Measurements from ENCODE around the gene DMRTB1. TPM values are rescaled to one million over a fixed set of nuclear protein-coding genes. Genes with fewer than 3 reads are reported as not detected.
A peak's percentile ranks its signal among the peaks of the same experiment; 100 is the strongest.

The DMRTB1 gene
- total and polyA plus RNA-seq, 4 donors: not detected

GRCh38 chr1:53462769-53463501 is 3.7 kb downstream of the DMRTB1 start:
- Histone ChIP-seq H3K9me3 (ENCODE audit: control insufficient read depth in 4 of 4, insufficient read depth in 3 of 4, low read length in 3 of 4) (no peaks in the 10 kb centered on the region), H3K9ac (ENCODE audit: insufficient read depth in 1 of 2, low read length in 2 of 2) (no peak overlapping the region), H3K27ac (ENCODE audit: low read depth in 1 of 2, low read length in 1 of 2) (no peak overlapping the region), H3K27me3 (ENCODE audit: control insufficient read depth in 3 of 3, insufficient read depth in 3 of 3, low read length in 2 of 3) (no peaks in the 10 kb centered on the region), H3K36me3 (ENCODE audit: control insufficient read depth in 4 of 4, insufficient read depth in 4 of 4, low read length in 4 of 4) (no peaks in the 10 kb centered on the region), H3K4me3 (no peak overlapping the region), H3K4me1 (ENCODE audit: control insufficient read depth in 5 of 5, insufficient read depth in 5 of 5, low read length in 5 of 5) (peaks cover 0 to 4% (median 0%) of the 10 kb centered on the region in 5 donors)
- ATAC-seq (ENCODE audit: insufficient read depth, low FRiP score): no peak
- 75 to 84% methylated on average over 11 of the region's 11 CpGs for WGBS, 2 donors
- no peak for DNase-seq
- TF ChIP-seq, protein P1, sequence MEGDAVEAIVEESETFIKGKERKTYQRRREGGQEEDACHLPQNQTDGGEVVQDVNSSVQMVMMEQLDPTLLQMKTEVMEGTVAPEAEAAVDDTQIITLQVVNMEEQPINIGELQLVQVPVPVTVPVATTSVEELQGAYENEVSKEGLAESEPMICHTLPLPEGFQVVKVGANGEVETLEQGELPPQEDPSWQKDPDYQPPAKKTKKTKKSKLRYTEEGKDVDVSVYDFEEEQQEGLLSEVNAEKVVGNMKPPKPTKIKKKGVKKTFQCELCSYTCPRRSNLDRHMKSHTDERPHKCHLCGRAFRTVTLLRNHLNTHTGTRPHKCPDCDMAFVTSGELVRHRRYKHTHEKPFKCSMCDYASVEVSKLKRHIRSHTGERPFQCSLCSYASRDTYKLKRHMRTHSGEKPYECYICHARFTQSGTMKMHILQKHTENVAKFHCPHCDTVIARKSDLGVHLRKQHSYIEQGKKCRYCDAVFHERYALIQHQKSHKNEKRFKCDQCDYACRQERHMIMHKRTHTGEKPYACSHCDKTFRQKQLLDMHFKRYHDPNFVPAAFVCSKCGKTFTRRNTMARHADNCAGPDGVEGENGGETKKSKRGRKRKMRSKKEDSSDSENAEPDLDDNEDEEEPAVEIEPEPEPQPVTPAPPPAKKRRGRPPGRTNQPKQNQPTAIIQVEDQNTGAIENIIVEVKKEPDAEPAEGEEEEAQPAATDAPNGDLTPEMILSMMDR (IDR thresholded peaks at IDR 0.05; ENCODE audit: control extremely low read depth, extremely low read depth): no peak

DNA sequence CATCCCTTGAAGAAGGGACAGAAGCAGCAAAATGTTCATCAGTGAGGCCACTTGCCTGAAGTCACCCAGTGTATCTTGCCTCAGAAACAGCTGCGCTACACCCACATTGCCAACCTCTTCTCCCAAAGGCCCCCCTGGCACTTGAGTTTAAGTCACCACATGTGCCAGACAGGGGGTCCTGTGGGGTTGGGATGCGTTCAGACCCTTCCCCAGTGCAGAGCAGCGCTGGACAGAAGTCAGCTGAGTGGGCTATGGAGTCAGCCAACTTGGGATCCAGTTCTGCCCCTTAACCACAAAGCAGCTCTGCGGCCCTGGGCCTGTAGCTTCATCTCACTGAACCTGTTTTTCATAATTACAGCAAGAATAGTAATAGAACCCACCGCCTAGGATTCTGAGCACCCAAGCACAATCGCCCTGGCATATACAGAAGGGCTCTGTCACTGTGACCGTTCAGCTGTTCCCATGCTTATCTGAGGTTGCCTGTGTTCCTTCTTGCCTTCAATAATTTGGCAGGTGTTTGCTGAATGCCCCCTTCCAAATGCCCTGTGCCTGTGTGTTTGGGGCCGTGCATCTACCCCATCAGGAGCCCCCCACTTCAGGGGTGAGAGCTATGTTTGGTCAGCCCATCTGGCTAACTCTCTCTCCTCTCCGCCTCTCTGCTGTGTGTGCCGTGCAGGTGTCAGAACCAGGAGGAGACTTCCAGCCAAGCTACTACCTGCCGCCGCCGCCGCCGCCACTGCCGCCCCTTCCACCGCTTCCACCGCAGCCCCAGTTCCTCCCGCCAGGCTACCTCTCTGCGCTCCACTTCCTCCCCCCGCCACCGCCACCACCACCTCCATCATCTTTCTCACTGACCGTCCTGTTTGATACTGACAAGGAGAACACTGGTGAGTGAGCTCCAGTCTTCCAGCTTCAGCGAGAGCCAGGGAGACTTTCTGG is 5.0 kb downstream of the DMRTB1 start:
- DNase-seq: peak in 1 of 3 donors; percentile 30
- no peak for ATAC-seq (ENCODE audit: insufficient read depth, low FRiP score)
- H3K4me1 ChIP-seq (ENCODE audit: control insufficient read depth in 5 of 5, insufficient read depth in 5 of 5, low read length in 5 of 5): peaks cover 0 to 4% (median 0%) of the 10 kb centered on the region in 5 donors
- H3K9me3 ChIP-seq (ENCODE audit: control insufficient read depth in 4 of 4, insufficient read depth in 3 of 4, low read length in 3 of 4): no peaks in the 10 kb centered on the region
- H3K27ac ChIP-seq (ENCODE audit: low read depth in 1 of 2, low read length in 1 of 2): no peak overlapping the region
- H3K36me3 ChIP-seq (ENCODE audit: control insufficient read depth in 4 of 4, insufficient read depth in 4 of 4, low read length in 4 of 4): no peaks in the 10 kb centered on the region
- TF ChIP-seq, protein P1 (IDR thresholded peaks at IDR 0.05; ENCODE audit: control extremely low read depth, extremely low read depth): no peak
- H3K27me3 ChIP-seq (ENCODE audit: control insufficient read depth in 3 of 3, insufficient read depth in 3 of 3, low read length in 2 of 3): no peaks in the 10 kb centered on the region
- H3K4me3 ChIP-seq: no peak overlapping the region
- WGBS, 2 donors: 85 to 89% methylated on average over 23 to 24 of the region's 24 CpGs
- H3K9ac ChIP-seq (ENCODE audit: insufficient read depth in 1 of 2, low read length in 2 of 2): no peak overlapping the region

- ATAC-seq (ENCODE audit: insufficient read depth, low FRiP score) (no peak), DNase-seq (no peak)
- Histone ChIP-seq H3K9ac (ENCODE audit: insufficient read depth in 1 of 2, low read length in 2 of 2) (no peak overlapping the region), H3K36me3 (ENCODE audit: control insufficient read depth in 4 of 4, insufficient read depth in 4 of 4, low read length in 4 of 4) (no peaks in the 10 kb centered on the region), H3K9me3 (ENCODE audit: control insufficient read depth in 4 of 4, insufficient read depth in 3 of 4, low read length in 3 of 4) (no peaks in the 10 kb centered on the region), H3K4me3 (no peak overlapping the region), H3K27ac (ENCODE audit: low read depth in 1 of 2, low read length in 1 of 2) (no peak overlapping the region), H3K27me3 (ENCODE audit: control insufficient read depth in 3 of 3, insufficient read depth in 3 of 3, low read length in 2 of 3) (no peaks in the 10 kb centered on the region), H3K4me1 (ENCODE audit: control insufficient read depth in 5 of 5, insufficient read depth in 5 of 5, low read length in 5 of 5) (peaks cover 0 to 4% (median 0%) of the 10 kb centered on the region in 5 donors)
- TF ChIP-seq, protein P1 (IDR thresholded peaks at IDR 0.05; ENCODE audit: control extremely low read depth, extremely low read depth): no peak
- WGBS, 2 donors: 58 to 79% methylated on average over 4 of the region's 4 CpGs
Measured at GRCh38 chr1:53465023-53465957, 6.1 kb downstream of the DMRTB1 start.
